ENCODE measurements around the gene MAVS. TPM values are rescaled to one million over a fixed set of nuclear protein-coding genes. Genes with fewer than 3 reads are reported as not detected.

Gene MAVS
- total and polyA plus RNA-seq, 10 donors = 4.1 to 45.0 (median 35.3) TPM

DNA sequence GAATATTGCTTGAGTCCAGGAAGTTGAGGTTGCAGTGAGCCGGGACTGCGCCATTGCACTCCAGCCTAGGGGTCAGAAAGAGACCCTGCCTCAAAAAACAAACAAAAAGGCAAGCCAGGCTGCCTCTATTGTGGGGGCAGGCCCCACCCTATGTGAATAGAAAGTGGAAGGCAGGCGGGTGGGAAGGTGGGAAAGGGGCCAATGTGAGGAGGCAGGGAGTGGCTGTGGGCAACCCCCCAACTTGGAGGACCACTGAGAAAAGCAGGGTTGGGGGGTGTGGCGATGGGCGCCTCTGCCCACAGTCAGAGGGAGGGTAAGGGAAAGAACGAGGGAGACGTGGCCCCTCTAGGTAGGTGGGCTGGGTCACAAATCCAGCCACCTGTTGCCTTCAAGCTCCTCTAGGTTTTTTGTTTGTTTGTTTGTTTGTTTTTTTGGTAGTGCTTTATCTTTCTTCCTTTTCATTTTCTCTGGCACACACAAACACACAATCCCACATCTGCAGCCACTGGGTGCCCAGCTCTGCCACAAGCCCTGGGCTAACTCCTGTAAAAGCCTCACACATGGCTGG is 31.6 kb upstream of the MAVS start:
- Histone ChIP-seq H3K27ac (peak overlapping the region in 4 of 8 donors; percentile 62 to 96 (median 72)), H3K4me1 (peaks cover 28 to 93% (median 73%) of the 10 kb centered on the region in 6 donors), H3K9me3 (no peaks in the 10 kb centered on the region), H3K27me3 (replicated peaks in 1 of 7) (no peaks in the 10 kb centered on the region), H3K4me3 (no peak overlapping the region), H3K36me3 (no peaks in the 10 kb centered on the region)
- 73 to 91% (median 83%) methylated on average over 7 of the region's 7 CpGs for whole genome bisulfite sequencing, 5 donors
- no peak for DNase-seq
- intact Hi-C loops (cut with DNase I; ENCODE audit: low total_unique reads) = no loop called here
- TF ChIP-seq POLR2A (IDR thresholded peaks at IDR 0.05) (no peak), POLR2AphosphoS5 (IDR thresholded peaks at IDR 0.05) (no peak)
- TF ChIP-seq, protein P1, sequence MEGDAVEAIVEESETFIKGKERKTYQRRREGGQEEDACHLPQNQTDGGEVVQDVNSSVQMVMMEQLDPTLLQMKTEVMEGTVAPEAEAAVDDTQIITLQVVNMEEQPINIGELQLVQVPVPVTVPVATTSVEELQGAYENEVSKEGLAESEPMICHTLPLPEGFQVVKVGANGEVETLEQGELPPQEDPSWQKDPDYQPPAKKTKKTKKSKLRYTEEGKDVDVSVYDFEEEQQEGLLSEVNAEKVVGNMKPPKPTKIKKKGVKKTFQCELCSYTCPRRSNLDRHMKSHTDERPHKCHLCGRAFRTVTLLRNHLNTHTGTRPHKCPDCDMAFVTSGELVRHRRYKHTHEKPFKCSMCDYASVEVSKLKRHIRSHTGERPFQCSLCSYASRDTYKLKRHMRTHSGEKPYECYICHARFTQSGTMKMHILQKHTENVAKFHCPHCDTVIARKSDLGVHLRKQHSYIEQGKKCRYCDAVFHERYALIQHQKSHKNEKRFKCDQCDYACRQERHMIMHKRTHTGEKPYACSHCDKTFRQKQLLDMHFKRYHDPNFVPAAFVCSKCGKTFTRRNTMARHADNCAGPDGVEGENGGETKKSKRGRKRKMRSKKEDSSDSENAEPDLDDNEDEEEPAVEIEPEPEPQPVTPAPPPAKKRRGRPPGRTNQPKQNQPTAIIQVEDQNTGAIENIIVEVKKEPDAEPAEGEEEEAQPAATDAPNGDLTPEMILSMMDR (IDR thresholded peaks at IDR 0.05 in 8 of 11, conservative IDR thresholded peaks at IDR 0.05 in 3 of 11) = no peak

DNA sequence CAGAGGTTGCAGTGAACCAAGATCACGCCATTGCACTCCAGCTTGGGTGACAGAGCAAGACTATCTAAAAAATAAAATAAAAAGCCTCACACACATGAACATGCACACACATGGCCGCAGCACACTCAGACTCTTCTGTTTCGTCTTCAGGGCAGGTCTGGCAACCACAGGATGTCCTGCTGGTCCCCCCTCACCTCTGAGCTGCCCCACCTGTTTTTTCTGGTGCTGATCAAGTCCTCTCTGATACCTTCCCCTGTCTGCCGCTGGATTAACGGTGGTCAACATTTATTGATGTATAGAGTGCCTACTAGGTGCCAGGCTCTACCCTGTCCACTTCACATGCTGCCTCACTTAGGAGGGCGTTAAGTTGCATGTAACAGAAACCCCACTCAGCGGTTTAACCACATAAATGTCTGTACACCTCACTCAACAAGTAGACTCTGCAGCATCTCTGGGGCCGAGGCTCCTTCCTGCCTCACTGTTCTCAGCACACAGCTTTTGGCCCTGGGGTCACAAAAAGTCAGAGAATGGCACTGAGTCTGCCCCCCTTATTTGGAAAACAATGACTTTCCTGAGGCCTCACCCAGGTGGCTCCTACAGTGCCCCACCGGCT is 30.8 kb upstream of the MAVS start:
- H3K4me1 ChIP-seq = peaks cover 28 to 88% (median 69%) of the 10 kb centered on the region in 6 donors
- no peaks in the 10 kb centered on the region for H3K36me3 ChIP-seq
- H3K9me3 ChIP-seq = no peaks in the 10 kb centered on the region
- no peaks in the 10 kb centered on the region for H3K27me3 ChIP-seq (replicated peaks in 1 of 7)
- TF ChIP-seq POLR2AphosphoS5 (IDR thresholded peaks at IDR 0.05) = no peak
- TF ChIP-seq POLR2A (IDR thresholded peaks at IDR 0.05) = no peak
- TF ChIP-seq, protein P1 (IDR thresholded peaks at IDR 0.05 in 8 of 11, conservative IDR thresholded peaks at IDR 0.05 in 3 of 11) = no peak
- WGBS, 5 donors = 58 to 66% (median 62%) methylated on average over 9 of the region's 9 CpGs
- intact Hi-C loops (cut with DNase I; ENCODE audit: low total_unique reads) = no loop called here
- DNase-seq = no peak
- no peak overlapping the region for H3K4me3 ChIP-seq
- peak overlapping the region in 7 of 8 donors; percentile 9 to 96 (median 62) for H3K27ac ChIP-seq

DNA sequence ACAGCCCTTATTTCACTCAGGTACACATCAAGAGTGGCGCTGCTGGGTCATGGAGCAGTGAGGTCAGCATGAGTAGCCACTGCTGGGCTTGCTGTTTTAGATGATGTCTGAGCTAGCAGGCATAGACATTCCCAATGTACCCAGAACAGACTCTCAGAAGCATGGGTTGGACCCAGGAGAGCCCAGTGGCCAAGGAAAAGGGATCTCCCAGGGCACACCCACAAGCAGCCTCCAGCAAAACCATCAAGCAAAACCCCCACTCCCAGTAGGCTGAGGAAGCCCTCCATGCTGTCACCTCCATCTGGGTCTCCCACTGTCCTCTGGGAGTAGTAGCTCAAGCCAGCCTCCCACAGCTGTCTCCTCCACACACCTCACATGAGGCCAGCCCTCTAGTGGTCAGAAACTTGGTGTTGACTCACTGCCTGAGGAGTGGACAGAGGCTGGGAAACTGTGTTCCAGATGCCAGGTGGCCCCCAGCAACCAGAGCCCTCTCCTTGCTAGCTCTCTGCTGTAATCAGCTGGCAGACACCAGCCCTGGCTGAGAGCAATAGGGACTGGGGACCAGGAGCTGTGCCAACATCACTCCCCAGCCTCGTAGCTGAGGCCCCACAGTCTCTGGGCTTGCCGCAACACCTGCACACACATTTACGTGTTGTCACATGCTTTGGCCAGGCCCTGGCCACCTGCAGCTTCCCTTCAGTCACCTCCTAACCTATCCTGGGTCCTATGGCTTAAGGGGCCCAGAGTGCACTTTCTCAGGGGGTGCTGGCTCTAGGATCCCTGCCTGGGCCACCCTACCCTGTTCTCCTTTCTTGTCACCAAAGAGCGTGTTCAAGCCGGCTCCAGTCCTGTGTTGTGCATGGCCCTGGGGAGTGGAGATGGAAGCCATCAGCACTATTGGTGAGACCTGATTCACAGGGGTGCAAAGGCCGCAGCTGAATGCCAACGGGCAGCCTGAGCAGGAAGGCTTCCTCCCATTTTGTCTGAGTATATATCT is 28.2 kb upstream of the MAVS start:
- peaks cover 21 to 79% (median 55%) of the 10 kb centered on the region in 6 donors for H3K4me1 ChIP-seq
- peak; percentile 81 for DNase-seq
- H3K27me3 ChIP-seq (replicated peaks in 1 of 7) = no peaks in the 10 kb centered on the region
- TF ChIP-seq, protein P1 (IDR thresholded peaks at IDR 0.05 in 8 of 11, conservative IDR thresholded peaks at IDR 0.05 in 3 of 11) = peak in 9 of 11 experiments; percentile 29 to 76 (median 61)
- TF ChIP-seq POLR2AphosphoS5 (IDR thresholded peaks at IDR 0.05) (peak in 1 of 3 donors; percentile 19), POLR2A (IDR thresholded peaks at IDR 0.05) (no peak)
- peaks cover 0 to 17% (median 14%) of the 10 kb centered on the region in 6 donors for H3K36me3 ChIP-seq
- 73 to 83% (median 74%) methylated on average over 8 of the region's 8 CpGs for WGBS, 5 donors
- peak overlapping the region; percentile 58 to 99 (median 98) for H3K27ac ChIP-seq
- no peaks in the 10 kb centered on the region for H3K9me3 ChIP-seq
- intact Hi-C loops (cut with DNase I; ENCODE audit: low total_unique reads) = loop anchor here (2.0 kb wide), 1 partner anchor 32 kb away; the partner anchor contains the start of gene CENPB
- no peak overlapping the region for H3K4me3 ChIP-seq
